Panc1 (cell line): ENCODE results near the gene CYP8B1. TPM values are rescaled to one million over a fixed set of nuclear protein-coding genes. Genes with fewer than 3 reads are reported as not detected.

ENCODE experiments used
- ATAC-seq: fragments of 200-7000 bp; cut with Tn5 transposase; 2 replicates; pipeline ENCODE4 v1.9.1; 2020; ENCODE audit warnings: mild to moderate bottlenecking, moderate library complexity
- BruUV-seq: library from RNA; stranded (reverse); fragments of 400-500 nt; replicated peaks from 2 replicates; lab custom pipeline; 2021; lab: Mats Ljungman, UMichigan
- CTCF ChIA-PET: fragments of 300-600 bp; sonication (Branson Sonifier 250); formaldehyde crosslinking; loops from one replicate; lab custom pipeline; 2022; ENCODE audit warnings: antibody characterized with exemption; lab: Charles Lee
- POLR2A ChIA-PET: fragments of 300-600 bp; sonication (Branson Sonifier 250); formaldehyde crosslinking; loops from one replicate; lab custom pipeline; 2022; ENCODE audit warnings: antibody characterized with exemption; lab: Charles Lee
- DNase-seq: peaks from one replicate; pipeline ENCODE4 v3.0.0-alpha.2; 2010; ENCODE audit warnings: low read depth, low spot score
- H3K27ac ChIP-seq: 2 replicates; pipeline ENCODE4 v1.5.1; 2011; ENCODE audit warnings: mild to moderate bottlenecking, low read length, inconsistent platforms
- H3K27me3 ChIP-seq: fragments of 200-500 bp; sonication (Bioruptor generic); 2 replicates; pipeline ENCODE4 v1.6.0; 2014; ENCODE audit warnings: low read length, inconsistent platforms; ENCODE audit not compliant: control insufficient read depth, insufficient read depth
- H3K36me3 ChIP-seq: fragments of 200-500 bp; sonication (Bioruptor generic); 2 replicates; pipeline ENCODE4 v1.5.1; 2014; ENCODE audit warnings: inconsistent platforms, mild to moderate bottlenecking, low read length, moderate library complexity; ENCODE audit not compliant: control insufficient read depth, insufficient read depth
- H3K4me1 ChIP-seq: 2 replicates; pipeline ENCODE4 v1.5.1; 2011; ENCODE audit warnings: inconsistent platforms, mild to moderate bottlenecking, low read length, moderate library complexity; ENCODE audit not compliant: control insufficient read depth, insufficient read depth
- H3K4me3 ChIP-seq, 2 experiments: 2 replicates each; pipeline ENCODE4 v1.5.1; 2011 to 2012; ENCODE audit warnings: low read depth in 2 of 2, low read length in 2 of 2, mild to moderate bottlenecking in 2 of 2, inconsistent platforms in 1 of 2, moderate library complexity in 1 of 2
- H3K9me3 ChIP-seq: fragments of 200-500 bp; sonication (Bioruptor generic); 2 replicates; pipeline ENCODE4 v1.5.1; 2014; ENCODE audit warnings: low read depth, mild to moderate bottlenecking, inconsistent platforms, low read length, moderate library complexity; ENCODE audit not compliant: control insufficient read depth, insufficient read depth
- CTCF ChIP-seq: fragments of 450-650 bp; IDR thresholded peaks from 2 replicates; pipeline ENCODE4 v1.5.1; 2017; ENCODE audit warnings: mild to moderate bottlenecking
- POLR2AphosphoS5 ChIP-seq: IDR thresholded peaks from 2 replicates; pipeline ENCODE4 v1.6.1; 2012; ENCODE audit warnings: mild to moderate bottlenecking, low read depth, low read length, moderate library complexity
- REST ChIP-seq, 2 experiments: IDR thresholded peaks; 2 replicates each; pipeline ENCODE4 v1.6.1; 2011 to 2012; ENCODE audit warnings: low read depth in 2 of 2, control low read depth in 1 of 2, low read length in 1 of 2, mild to moderate bottlenecking in 1 of 2, moderate library complexity in 1 of 2; ENCODE audit not compliant: insufficient read depth in 1 of 2
- SIN3A ChIP-seq: IDR thresholded peaks from 2 replicates; pipeline ENCODE4 v1.6.1; 2012; ENCODE audit warnings: low read depth, mild to moderate bottlenecking, low read length, moderate library complexity, borderline replicate concordance; ENCODE audit not compliant: insufficient read depth
- TCF7L2 ChIP-seq: IDR thresholded peaks from 2 replicates; pipeline ENCODE4 v1.6.1; 2011; ENCODE audit warnings: mild to moderate bottlenecking, low read depth, low read length, inconsistent platforms
- in situ Hi-C: cut with HindIII; loops from 2 replicates; pipeline ENCODE4 v1.10.0; 2016; ENCODE audit warnings: low sequenced_read_pairs, low pct_unique_long_range_greater_than_20kb
- intact Hi-C: fragments of 100-400 bp; cut with micrococcal nuclease; formaldehyde crosslinking; loops from one replicate; pipeline ENCODE4 v1.10.0; 2022; ENCODE audit not compliant: unreplicated experiment
- total RNA-seq: library from RNA; stranded (reverse); gene quantifications from one replicate; pipeline ENCODE4 v1.2.1, GENCODE V29; 2021; ENCODE audit not compliant: unreplicated experiment

Gene CYP8B1
- total RNA-seq, 1 experiment from 2014 or later = 0.08 TPM

GRCh38 chr3:42900226-42901072 is 24.8 kb upstream of the CYP8B1 start:
- CTCF ChIA-PET = no interaction called here
- intact Hi-C loops = no loop called here
- no peak overlapping the region for H3K27ac ChIP-seq
- H3K27me3 ChIP-seq = peaks cover 2% of the 10 kb centered on the region
- H3K4me1 ChIP-seq = no peaks in the 10 kb centered on the region
- no peaks in the 10 kb centered on the region for H3K9me3 ChIP-seq
- ATAC-seq = no peak
- TF ChIP-seq REST (IDR thresholded peaks at IDR 0.05; ENCODE audit: insufficient read depth in 1 of 2, low read depth in 2 of 2, low read length in 1 of 2) (no peak), POLR2AphosphoS5 (no peak), SIN3A (no peak), CTCF (no peak), TCF7L2 (no peak)
- no peak for DNase-seq
- BruUV-seq = no TSS peak
- in situ Hi-C loops = no loop called here
- POLR2A ChIA-PET = no interaction called here
- no peaks in the 10 kb centered on the region for H3K36me3 ChIP-seq
- H3K4me3 ChIP-seq = no peak overlapping the region

- Histone ChIP-seq H3K27me3 (no peaks in the 10 kb centered on the region), H3K4me1 (no peaks in the 10 kb centered on the region), H3K9me3 (no peaks in the 10 kb centered on the region), H3K27ac (no peak overlapping the region), H3K4me3 (no peak overlapping the region), H3K36me3 (no peaks in the 10 kb centered on the region)
- no TSS peak for BruUV-seq
- POLR2A ChIA-PET = no interaction called here
- DNase-seq (no peak), ATAC-seq (no peak)
- TF ChIP-seq SIN3A = no peak
- TF ChIP-seq TCF7L2 = no peak
- TF ChIP-seq REST (IDR thresholded peaks at IDR 0.05; ENCODE audit: insufficient read depth in 1 of 2, low read depth in 2 of 2, low read length in 1 of 2) = no peak
- no peak for TF ChIP-seq POLR2AphosphoS5
- no peak for TF ChIP-seq CTCF
- intact Hi-C loops = no loop called here
- in situ Hi-C loops = no loop called here
- CTCF ChIA-PET = no interaction called here
Measured at GRCh38 chr3:42898896-42899675, 23.4 kb upstream of the CYP8B1 start.
